HG03457 (cell line): Measurements from ENCODE around the gene IRGQ.
"Not testable (repeated sequence)": the region's sequence is repeated elsewhere in the genome, so short reads cannot be mapped to it uniquely, and the experiment has no call there.

ENCODE experiments used
- ATAC-seq: cut with Tn5 transposase; IDR thresholded peaks from one replicate; pipeline ENCODE4 v1.9.1; 2021; ENCODE audit warnings: moderate number of reproducible peaks; ENCODE audit not compliant: unreplicated experiment

The IRGQ gene, protein sequence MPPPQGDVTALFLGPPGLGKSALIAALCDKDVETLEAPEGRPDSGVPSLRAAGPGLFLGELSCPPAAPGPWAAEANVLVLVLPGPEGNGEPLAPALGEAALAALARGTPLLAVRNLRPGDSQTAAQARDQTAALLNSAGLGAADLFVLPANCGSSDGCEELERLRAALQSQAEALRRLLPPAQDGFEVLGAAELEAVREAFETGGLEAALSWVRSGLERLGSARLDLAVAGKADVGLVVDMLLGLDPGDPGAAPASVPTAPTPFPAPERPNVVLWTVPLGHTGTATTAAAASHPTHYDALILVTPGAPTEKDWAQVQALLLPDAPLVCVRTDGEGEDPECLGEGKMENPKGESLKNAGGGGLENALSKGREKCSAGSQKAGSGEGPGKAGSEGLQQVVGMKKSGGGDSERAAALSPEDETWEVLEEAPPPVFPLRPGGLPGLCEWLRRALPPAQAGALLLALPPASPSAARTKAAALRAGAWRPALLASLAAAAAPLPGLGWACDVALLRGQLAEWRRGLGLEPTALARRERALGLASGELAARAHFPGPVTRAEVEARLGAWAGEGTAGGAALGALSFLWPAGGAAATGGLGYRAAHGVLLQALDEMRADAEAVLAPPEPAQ

DNA sequence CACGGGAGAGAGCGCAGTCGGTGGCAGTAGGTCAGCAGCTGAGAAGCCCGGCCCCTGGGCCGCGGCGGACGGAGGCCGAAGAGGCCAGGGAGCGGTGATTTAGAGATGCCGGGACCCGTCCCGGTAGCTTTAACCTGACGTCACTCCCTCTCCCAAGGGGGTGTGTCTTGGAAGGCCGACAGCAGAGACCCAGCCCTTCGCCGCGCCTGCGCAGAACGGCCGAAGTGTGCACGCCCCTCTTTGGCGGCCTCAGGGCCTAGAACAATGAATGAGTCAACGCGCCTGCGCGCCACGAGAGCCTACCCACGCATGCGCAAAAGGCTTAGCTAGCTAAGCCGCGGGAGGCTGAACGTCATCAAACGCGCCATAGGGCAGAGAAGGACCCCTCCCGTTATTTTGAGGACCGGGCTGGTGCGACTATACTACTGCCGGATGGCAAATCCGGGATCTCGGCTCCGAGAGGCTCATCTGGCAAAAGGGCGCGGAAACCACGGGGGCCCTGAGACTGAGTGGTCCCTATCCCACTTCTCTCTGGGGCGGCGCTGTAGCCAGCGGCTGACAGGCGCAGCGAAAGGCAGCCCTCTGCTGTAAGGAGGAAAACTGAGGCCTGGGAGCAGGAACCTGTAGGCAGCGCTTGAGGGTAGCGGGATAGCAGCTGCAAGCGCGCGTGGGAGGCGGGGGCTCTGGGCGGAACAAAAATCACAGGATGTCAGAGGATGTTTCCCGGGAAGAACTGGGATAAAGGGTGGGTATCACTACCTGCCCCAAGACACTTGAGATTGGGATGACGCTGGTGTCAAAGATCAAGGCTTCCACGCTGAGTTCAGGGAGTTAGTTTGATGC is at the start of gene IRGQ, which contains the start of gene ZNF576:
Gene IRGQ (minus strand): TSS at position 136 of the 843 bp plus-strand sequence. CDS start 796 bp downstream, outside the sequence.
Gene ZNF576 (plus strand): TSS at position 597 of the 843 bp plus-strand sequence. CDS start 514 bp downstream, outside the sequence.
- peak; percentile 53 for ATAC-seq

GRCh38 chr19:43644181-43644580 is 48.2 kb upstream of the IRGQ start:
- ATAC-seq = no peak

DNA sequence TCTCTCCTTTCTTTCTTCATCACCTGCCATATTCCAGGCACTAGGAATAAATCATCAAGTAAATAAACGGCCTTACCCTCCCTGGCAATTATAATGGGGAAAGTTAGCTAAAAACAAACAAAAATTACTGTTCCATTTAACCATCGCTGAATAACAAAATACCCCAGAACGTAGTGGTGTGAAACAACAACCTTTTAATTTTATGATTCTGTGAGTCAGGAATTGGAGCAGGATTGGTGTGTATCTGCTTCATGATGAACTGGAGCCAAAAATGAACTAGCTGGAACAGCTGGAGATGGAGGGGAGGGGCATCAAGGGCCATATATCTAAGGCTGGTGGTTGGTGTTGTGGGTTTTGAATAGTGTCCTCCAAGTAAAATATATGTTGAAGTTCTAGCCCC is 47.4 kb upstream of the IRGQ start:
- no peak for ATAC-seq

DNA sequence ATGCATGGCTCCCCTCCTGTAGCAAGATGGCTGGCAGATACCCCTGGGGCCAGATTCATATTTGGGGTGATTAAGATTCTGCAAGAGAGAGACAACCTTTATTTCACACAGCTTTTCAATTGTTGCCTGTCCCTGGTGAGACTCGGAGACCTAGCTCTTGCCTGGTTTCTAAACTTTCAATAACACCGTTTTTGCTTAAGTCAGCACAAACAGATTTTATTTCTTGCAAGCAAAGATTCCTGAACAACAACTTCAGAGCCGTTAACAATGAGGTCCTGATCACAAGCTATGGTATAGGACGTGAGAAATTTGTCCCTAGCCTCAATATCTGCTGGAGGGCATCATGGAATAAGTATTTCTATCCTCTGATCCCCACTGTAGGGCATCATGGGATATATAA is 46.6 kb upstream of the IRGQ start:
- ATAC-seq = no peak

- no peak for ATAC-seq
Observed at GRCh38 chr19:43641333-43641732, 45.4 kb upstream of the IRGQ start.

DNA sequence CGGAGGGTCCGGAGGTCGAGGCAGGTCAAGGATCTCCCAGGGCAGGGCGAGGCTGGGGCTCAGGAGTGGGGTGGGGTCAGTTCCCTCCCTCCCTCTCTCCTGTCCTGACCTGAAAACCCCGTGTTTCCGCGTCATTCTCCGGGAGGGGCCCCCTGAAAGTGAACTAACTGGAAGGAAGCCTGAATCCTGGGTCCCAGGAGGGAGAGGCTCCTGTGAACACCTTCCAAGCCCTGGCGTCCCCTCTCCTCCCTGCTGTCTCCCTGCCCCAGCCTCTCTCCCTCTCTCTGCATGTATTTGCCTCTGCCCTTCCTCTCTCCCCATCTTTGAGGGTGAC is 44.5 kb upstream of the IRGQ start:
- no peak for ATAC-seq

- ATAC-seq = no peak
Observed at GRCh38 chr19:43639519-43640423, 43.8 kb upstream of the IRGQ start, which contains the start of gene CADM4. Gene CADM4, minus strand, starts transcription at chr19:43639850. Its CDS starts 60 bp downstream, at chr19:43639790.

DNA sequence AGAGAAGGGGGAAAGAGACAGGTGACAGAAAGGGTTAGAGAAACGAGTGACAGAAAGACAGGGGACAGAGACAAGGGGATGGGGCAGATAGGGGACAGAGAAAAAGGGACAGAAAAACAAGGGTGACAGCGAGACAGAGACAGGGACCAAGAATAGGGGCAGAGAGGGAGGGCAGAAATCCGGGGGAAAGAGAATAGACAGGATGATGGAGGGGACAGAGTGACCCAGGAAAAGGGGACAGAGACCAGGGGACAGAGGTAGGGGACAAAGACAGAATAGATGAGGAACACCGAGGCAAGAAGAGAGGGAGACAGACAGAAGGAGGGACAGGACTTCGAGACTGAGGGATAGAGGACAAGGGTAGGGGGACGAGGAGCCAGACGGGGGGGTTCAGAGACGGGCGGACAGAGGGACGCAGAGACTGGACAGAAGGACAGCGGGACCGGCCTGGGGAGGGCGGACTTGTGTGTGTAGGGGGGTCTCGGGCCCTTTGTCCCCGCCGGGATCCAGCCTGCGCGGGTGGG is 43.1 kb upstream of the IRGQ start:
- no peak for ATAC-seq

DNA sequence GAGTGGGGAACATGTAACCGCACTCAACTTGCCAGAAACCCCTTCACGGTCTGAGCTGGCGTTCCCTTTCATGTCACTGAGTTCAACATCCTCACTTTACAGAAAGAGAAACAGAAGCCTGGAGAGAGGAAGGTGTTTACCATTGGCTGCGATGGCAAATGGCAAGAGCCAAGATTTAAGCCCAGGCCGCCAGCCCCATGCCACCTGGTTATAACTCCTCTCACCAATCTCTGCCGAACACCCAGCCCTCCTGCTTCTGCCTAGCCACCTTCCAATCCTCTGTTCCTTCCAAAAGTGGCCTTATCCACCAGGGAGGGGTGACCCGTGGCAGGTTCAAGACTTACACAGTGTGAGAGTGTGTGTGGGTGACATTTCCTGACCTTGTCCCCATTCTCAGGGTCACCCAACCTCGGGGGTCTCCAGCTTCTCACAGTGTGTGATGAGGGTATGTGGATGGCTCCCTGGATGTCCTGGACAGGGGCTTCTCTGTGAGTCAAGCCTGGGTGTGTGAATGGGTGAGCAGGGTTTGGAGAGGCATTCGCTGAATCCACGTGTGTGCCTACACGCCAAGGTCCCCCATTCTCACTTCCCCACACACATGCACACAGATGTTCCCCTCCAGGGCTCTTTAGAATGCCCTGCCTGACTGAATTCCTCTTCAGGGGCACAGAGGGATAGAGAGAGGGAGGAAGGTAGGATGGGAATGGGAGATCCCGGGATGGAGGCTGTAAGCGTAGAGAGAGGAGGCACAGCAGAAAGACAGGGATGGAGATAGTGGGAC is 42.5 kb upstream of the IRGQ start:
- ATAC-seq = no peak

DNA sequence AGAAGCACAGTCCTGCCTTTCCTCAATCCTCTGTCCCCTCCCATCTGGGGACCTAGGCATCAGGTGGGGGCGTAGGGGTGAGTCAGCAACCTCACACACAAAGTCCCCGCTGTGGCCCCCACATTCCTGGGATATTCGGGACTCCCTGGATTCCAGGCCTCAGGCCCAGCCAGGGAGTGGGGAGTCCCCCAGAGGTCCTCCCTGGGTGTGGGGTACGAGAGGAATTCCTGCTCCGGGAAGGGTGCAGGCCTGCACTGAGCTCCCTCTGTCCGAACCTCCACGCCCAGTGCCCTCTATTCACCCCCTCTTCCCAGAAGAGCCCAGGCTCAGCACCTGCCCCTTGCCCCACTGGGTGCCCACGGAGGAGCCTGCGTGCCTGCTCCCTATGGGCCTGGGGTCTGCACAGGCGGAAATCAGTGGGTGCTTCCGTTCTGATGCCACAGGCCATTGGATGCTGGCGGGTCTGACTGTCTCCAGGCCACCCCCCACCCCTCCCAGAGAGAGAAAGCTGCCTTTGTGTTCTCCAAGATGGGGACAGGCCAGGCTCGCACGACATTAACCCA is 40.3 kb upstream of the IRGQ start:
- ATAC-seq = no peak

DNA sequence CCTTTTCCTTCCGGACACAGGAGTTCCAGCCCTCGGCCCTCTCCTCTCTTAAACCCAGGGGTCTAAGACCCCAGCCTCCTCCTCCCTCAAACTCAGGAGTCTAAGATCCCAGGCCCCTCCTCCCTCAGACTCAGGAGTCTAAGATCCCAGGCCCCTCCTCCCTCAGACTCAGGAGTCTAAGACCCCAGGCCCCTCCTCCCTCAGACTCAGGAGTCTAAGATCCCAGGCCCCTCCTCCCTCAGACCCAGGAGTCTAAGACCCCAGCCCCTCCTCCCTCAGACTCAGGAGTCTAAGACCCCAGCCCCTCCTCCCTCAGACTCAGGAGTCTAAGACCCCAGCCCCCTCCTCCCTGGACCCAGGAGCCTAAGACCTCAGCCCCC is 39.6 kb upstream of the IRGQ start:
- ATAC-seq = not testable (repeated sequence)

DNA sequence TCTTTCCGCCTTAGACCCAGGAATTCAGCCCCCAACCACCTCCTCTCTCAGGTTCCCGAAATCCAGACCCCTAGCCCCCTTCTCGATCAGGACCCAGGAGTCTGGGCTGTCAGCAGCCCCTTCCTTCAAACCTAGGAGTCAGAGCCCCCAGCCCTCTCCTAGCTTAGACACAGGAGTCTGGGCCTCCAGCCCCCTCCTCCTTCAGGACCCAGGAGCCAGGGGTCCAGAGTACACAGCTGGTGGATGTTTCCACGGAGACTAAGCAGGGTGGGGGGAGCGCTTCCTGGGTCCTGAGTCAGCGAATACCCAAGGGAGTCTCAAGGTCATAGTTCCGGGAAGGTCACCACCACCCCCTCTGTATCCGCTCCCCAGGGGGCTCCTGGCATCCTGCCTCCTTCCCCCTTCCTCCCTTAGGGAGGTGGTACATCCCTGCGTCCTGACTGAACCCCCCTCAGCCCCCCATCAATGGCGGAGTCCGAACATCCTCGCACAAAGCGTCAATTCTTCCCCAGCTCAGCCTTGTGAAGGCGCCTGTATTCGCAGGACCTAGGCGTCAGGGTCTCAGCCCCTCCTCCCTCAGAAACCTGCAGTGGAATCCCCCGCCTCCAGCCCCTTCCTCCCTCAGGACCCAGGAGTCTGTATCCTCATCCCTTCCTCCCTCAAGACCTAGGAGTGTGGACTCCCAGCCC is 39.1 kb upstream of the IRGQ start:
- ATAC-seq = no peak

DNA sequence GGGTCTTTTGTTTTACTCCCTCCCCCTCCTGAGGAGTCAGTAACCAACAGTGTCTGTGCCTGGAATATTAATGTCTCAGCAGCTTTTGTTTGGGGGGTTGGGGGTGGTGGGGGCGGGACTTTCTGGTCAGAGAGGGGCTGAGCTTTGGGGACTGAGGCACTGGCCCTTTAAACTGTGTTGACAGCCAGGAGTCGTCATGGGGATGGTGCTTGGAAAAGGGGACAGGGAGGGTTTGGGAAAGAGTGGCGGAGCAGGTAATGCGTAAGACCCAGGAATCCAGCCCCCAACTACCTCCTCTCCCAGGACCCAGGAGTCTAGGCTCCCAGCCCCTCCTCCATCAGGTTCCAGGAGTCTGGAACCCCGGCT is 38.6 kb upstream of the IRGQ start:
- no peak for ATAC-seq

GRCh38 chr19:43634068-43634467 is 38.1 kb upstream of the IRGQ start:
- ATAC-seq = no peak

GRCh38 chr19:43633520-43633919 is 37.6 kb upstream of the IRGQ start:
- ATAC-seq = no peak

- no peak for ATAC-seq
Observed at GRCh38 chr19:43631491-43631890, 35.6 kb upstream of the IRGQ start.

GRCh38 chr19:43628646-43629326 is 32.9 kb upstream of the IRGQ start:
- ATAC-seq = no peak

- ATAC-seq = no peak
Observed at GRCh38 chr19:43626838-43627237, 30.9 kb upstream of the IRGQ start.
